Endothelial cell of umbilical vein (primary cell): ENCODE measurements around the gene ATRNL1.

Experiments
- EZH2 ChIP-seq: IDR thresholded peaks from 2 replicates; pipeline ENCODE4 v1.6.1; 2012; ENCODE audit warnings: borderline replicate concordance, low read depth, mild to moderate bottlenecking, moderate library complexity, low read length, inconsistent platforms; ENCODE audit not compliant: severe bottlenecking
- FOS ChIP-seq: IDR thresholded peaks from 2 replicates; pipeline ENCODE4 v1.6.1; 2011; ENCODE audit warnings: mild to moderate bottlenecking, low read length, moderate library complexity, borderline replicate concordance; ENCODE audit not compliant: insufficient read depth
- GATA2 ChIP-seq: IDR thresholded peaks from 2 replicates; pipeline ENCODE4 v1.7.0; 2011; ENCODE audit warnings: low read depth, mild to moderate bottlenecking, moderate library complexity, mixed read lengths, low read length; ENCODE audit not compliant: insufficient read length, insufficient read depth
- JUN ChIP-seq: IDR thresholded peaks from 2 replicates; pipeline ENCODE4 v1.6.1; 2011; ENCODE audit warnings: borderline replicate concordance, low read depth; ENCODE audit not compliant: insufficient read length, insufficient read depth
- MAX ChIP-seq: IDR thresholded peaks from 2 replicates; pipeline ENCODE4 v1.6.1; 2011; ENCODE audit not compliant: insufficient read depth, insufficient read length
- MYC ChIP-seq: IDR thresholded peaks from one replicate; pipeline ENCODE4 v1.6.1; 2011; ENCODE audit warnings: mild to moderate bottlenecking, low read depth, low read length
- POLR2A ChIP-seq: IDR thresholded peaks from 2 replicates; pipeline ENCODE4 v1.6.1; 2012; ENCODE audit warnings: low read depth, mild to moderate bottlenecking, control low read depth, low read length
- POLR2AphosphoS5 ChIP-seq: IDR thresholded peaks from 2 replicates; pipeline ENCODE4 v1.6.1; 2012; ENCODE audit warnings: low read depth, mild to moderate bottlenecking, control low read depth, low read length, moderate library complexity; ENCODE audit not compliant: insufficient read depth
- TF ChIP-seq, protein P1 (sequence below), 2 donors: IDR thresholded peaks; 1 replicate in 1 of 2; 2 replicates in 1 of 2; pipeline ENCODE4 v1.5.1; 2011; ENCODE audit warnings: low read length in 2 of 2, mild to moderate bottlenecking in 2 of 2, moderate library complexity in 2 of 2, control low read depth in 1 of 2, inconsistent platforms in 1 of 2, low read depth in 1 of 2; ENCODE audit not compliant: insufficient read depth in 1 of 2; ENCODE audit errors: extremely low read depth in 1 of 2

DNA sequence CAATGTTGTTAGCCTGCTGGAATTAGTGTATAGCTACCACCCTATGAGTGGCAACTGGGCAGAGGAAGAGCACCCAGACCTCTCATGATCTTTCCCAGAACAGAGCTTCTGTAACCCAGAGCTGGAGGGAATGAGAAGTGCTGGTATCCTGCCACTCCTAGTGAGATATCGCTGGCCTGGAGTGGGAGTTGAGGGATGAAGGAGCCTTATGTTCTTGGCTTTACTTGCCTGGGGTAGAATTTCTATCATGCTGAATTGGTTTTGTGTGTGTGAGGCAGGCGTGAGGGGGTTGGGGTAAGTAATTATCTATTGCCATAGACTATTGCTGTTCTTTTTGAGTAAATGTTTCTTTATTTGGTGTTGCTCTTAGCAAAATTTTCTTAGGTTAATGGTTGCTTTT lies 146.6 kb downstream of the ATRNL1 start:
- TF ChIP-seq, protein P1, sequence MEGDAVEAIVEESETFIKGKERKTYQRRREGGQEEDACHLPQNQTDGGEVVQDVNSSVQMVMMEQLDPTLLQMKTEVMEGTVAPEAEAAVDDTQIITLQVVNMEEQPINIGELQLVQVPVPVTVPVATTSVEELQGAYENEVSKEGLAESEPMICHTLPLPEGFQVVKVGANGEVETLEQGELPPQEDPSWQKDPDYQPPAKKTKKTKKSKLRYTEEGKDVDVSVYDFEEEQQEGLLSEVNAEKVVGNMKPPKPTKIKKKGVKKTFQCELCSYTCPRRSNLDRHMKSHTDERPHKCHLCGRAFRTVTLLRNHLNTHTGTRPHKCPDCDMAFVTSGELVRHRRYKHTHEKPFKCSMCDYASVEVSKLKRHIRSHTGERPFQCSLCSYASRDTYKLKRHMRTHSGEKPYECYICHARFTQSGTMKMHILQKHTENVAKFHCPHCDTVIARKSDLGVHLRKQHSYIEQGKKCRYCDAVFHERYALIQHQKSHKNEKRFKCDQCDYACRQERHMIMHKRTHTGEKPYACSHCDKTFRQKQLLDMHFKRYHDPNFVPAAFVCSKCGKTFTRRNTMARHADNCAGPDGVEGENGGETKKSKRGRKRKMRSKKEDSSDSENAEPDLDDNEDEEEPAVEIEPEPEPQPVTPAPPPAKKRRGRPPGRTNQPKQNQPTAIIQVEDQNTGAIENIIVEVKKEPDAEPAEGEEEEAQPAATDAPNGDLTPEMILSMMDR (IDR thresholded peaks at IDR 0.05; ENCODE audit: extremely low read depth in 1 of 2, insufficient read depth in 1 of 2, low read depth in 1 of 2, low read length in 2 of 2), result no peak
- no peak for TF ChIP-seq POLR2A
- no peak for TF ChIP-seq MAX
- TF ChIP-seq POLR2AphosphoS5, result no peak
- TF ChIP-seq EZH2, result no peak
- TF ChIP-seq GATA2, result no peak
- no peak for TF ChIP-seq FOS
- TF ChIP-seq JUN, result no peak
- TF ChIP-seq MYC, result no peak
